Measurements from ENCODE around the gene SLC22A9.

DNA sequence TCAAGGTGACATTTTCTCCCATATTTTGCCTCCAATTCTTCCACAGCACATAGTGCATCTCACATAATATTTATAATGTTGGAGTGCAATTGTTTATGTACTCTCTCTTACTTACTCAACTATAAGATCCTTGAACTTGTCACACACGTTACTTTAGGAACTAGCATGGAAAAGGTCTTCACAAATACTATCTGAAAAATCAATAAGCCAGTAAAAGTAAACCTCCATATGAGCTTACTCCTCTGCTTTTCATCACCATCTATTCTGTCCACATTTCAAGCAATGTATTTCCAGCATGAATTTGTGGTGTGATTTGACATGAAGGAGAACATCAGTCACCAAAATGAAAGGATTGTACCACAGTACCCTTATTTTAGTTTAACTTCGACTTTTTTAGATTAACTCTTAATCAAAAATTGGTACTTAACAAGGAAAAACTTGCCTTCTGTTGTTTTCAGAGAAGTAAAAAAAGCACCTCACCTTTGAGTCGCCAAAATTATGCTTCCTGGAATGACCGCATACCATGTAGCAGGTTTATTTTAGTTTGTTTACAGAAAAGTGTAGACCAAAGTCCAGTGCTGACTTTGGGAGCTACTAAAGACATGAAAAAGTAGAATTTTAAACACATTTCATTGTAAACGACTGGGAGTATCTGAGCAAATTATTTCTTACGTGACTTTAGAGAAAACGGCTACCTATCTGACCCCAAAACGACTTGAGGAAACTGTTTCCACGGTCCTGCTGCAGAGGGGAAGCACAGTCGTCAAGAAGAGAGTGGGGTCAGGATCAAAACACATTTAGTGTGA, at the start of gene SLC22A9:
- TF ChIP-seq POLR2A (IDR thresholded peaks at IDR 0.05) = no peak
- TF ChIP-seq, protein P1, sequence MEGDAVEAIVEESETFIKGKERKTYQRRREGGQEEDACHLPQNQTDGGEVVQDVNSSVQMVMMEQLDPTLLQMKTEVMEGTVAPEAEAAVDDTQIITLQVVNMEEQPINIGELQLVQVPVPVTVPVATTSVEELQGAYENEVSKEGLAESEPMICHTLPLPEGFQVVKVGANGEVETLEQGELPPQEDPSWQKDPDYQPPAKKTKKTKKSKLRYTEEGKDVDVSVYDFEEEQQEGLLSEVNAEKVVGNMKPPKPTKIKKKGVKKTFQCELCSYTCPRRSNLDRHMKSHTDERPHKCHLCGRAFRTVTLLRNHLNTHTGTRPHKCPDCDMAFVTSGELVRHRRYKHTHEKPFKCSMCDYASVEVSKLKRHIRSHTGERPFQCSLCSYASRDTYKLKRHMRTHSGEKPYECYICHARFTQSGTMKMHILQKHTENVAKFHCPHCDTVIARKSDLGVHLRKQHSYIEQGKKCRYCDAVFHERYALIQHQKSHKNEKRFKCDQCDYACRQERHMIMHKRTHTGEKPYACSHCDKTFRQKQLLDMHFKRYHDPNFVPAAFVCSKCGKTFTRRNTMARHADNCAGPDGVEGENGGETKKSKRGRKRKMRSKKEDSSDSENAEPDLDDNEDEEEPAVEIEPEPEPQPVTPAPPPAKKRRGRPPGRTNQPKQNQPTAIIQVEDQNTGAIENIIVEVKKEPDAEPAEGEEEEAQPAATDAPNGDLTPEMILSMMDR (IDR thresholded peaks at IDR 0.05) = no peak

Data from uterus (tissue), 2 donors.